NT2/D1 (cell line): Measurements from ENCODE around the gene PLEKHJ1.

Experiments used
- SUZ12 ChIP-seq: IDR thresholded peaks from 2 replicates; pipeline ENCODE4 v1.6.1; 2011; ENCODE audit not compliant: insufficient read length, insufficient read depth; ENCODE audit errors: extremely low read depth
- YY1 ChIP-seq: IDR thresholded peaks from 2 replicates; pipeline ENCODE4 v1.6.1; 2011; ENCODE audit not compliant: insufficient read length, insufficient read depth
- ZNF274 ChIP-seq: IDR thresholded peaks from 2 replicates; pipeline ENCODE4 v1.6.1; 2011; ENCODE audit warnings: mild to moderate bottlenecking, low read depth, low read length

DNA sequence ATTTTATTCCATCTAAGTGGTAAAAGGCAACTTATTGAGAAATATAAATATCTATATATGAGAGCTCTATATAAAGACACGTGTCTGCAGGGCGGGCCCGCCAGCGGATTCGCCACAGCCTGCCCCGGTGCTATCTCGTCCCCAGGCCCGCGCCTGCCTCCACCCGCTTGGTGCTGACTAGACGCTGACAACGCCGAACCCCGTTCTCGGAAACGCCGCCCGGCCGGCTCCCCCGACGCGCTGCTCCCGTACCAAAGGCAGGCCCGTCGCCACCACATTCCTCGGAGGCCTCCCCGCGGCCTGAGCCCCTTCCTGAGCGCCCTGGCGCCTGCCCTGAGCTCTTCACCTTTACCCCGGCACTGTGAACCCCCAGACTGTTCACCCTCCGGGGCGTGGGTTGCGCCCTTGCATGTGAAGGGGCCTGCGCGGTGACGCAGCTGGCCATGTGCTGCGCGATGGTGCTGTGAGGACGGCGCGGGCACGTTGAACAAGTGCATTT is 6.0 kb downstream of the PLEKHJ1 start:
- TF ChIP-seq ZNF274 (no peak), SUZ12 (no peak), YY1 (no peak)
